RKO (cell line): ENCODE data around the gene MAP3K20.
"Not testable (repeated sequence)": the region's sequence is repeated elsewhere in the genome, so short reads cannot be mapped to it uniquely, and the experiment has no call there.

Experiments used
- DNase-seq: peaks from one replicate; pipeline ENCODE4 v3.0.0-alpha.2; 2016; ENCODE audit warnings: low spot score

The MAP3K20 gene

DNA sequence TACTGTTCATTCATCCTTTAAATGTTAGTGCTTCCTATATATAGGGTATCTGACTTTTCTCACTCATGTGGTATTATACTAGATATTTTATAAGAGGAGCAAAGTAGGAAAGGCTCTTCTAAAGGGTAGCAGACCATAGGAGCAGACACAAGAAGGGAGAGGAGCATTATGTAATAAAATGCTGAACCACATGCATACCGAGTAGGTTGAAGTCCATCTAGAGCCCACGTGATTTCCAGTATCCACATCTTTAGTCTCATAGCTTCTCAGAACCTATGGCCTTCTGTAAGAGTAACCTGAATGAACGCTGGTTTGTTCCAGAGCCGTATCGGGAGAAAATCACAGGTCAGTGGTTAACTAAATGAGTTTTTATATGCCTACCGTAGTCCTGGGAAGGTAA is 85.9 kb downstream of the MAP3K20 start:
- DNase-seq, result no peak

DNA sequence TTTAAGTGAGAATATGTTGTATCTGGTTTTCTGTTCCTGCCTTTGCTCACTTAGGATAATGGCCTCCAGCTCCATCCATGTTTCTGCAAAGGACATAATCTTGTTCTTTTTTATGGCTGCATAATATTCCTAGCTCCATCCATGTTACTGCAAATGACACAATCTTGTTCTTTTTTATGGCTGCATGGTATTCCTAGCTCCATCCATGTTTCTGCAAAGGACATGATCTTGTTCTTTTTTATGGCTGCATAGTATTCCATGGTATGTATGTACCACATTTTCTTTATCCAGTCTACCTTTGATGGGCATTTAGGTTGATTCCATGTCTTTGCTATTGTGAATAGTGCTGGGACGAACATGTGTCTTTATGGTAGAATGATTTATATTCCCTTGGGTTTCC is 87.7 kb downstream of the MAP3K20 start:
- DNase-seq, result not testable (repeated sequence)

DNA sequence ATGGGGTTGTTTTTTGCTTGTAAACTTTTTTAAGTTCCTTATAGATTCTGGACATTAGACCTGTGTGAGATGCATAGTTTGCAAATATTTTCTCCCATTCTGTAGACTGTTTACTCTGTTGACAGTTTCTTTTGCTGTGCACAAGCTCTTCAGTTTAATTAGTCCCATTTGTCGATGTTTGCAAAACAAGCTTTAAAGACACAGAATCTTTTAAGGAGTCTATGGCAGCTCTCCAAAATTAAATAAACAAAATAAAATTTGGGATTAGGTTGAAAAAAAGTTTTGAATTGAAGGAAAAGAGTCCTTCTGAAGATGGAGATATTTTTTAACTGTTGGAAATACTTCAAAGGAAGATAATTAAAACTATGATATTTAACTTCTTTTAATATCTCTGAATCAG is 88.8 kb downstream of the MAP3K20 start:
- no peak for DNase-seq

DNA sequence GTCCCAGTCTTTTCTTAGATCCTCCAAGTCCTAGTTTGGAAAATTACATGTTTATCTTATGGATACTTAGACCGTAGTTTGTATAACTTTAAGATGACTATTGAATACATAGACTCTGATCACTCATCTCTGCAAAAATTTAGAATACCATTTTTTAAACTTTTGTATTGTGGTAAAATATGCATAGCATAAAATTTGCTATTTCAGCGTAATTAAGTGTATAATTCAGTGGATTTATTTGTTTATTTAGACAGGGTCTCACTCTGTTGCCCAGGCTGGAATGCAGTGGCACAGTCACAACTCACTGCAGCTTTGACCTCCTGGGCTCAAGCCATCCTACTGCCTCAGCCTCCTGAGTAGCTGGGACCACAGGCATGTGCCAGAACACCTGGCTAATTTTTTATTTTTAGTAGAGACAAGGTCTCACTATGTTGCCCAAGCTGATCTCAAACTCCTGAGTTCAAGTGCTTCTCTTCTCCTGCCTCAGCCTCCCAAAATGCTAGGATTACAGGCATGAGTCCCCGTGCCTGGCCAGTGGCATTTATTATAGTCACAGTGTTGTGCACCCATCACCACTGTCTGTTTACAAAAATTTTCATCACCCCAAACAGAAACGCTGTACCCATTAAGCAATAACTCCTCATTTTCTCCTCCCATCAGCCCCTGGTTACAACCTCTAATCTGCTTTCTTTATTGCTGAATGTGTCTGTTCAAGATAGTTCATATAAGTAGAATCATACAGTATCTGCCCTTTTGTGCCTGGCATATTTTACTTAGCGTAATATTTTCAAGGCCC is 90.0 kb downstream of the MAP3K20 start:
- DNase-seq, result no peak

DNA sequence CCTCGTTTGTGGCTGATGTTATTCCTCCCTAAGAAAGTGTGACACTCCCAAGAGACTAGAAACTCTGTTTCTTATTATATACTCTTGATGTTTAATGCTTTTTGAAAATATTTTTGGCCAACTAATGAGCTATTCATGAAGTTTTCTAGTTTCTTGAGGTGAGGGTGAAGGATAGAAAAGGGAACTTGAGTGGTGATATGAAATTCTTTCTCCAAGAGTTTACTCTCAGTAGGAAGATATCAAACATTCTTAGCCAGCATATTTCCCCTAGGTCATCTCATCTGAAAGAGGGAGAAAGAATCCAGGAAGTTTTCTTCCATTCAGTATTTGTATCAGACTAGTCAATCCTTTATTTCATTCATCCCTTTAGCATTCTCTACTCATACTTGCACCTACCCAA is 95.7 kb downstream of the MAP3K20 start:
- DNase-seq, result no peak

DNA sequence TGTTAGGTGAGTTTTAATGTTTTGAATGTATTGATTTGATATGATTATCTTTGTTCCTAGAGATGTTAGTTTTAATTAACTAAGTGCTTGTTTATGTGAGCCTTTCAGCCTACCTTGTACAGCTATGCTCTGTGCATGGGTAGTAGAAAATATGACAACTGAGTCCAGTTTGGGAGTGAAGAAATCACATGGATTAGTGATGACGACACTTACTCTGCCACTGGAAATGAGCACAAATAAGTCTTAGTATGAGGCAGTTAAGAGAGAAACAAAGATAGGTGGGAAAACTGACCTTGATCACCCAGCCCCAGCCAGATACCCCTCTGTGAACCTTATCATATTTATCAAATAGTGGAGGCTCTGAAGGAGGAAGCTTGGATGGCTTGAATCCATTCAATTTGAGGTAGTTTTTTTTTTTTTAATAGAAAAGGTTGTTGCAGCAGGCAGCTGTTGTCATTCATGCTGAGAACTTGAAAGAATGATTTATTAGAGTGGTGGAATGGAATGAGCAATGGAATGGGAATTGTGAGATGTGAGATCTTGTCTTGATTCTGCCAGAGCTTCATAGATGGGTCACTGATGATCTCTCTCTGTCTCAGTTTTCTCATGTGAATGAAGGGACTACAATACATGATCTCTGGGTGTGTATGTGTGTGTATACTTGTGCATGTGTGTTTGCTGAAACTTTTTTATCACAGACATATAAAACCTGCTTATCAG is 96.4 kb downstream of the MAP3K20 start:
- no peak for DNase-seq

DNA sequence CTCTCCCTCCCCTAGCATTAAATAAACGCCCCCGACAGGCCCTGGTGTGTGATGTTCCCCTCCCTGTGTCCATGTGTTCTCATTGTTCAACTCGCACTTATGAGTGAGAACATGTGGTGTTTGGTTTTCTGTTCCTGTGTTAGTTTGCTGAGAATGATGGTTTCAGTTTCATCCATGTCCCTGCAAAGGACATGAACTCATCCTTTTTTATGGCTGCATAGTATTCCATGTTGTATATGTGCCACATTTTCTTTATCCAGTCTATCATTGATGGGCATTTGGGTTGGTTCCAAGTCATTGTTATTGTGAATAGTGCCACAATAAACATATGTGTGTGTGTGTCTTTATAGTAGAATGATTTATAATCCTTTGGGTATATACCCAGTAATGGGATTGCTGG is 98.7 kb downstream of the MAP3K20 start:
- DNase-seq, result not testable (repeated sequence)

DNA sequence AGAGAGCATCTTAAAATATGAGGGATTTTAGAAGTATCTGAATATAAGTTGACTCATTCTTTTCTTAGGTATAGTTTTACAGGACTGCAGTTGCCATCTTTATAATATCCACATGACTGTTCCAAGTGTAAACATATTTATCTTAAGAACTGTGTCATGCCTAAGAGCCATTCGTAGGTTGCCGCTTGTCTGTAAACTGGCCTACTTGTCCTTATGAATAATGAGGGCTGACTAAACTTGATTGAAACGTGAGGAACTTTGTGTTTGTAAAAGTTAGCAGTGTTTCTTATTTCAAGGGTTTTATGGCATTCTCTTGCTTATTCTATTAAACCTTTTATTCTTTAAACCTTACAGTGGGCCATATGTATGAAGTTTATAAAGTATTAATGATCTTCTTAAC is 99.6 kb downstream of the MAP3K20 start:
- peak; percentile 4 for DNase-seq

DNA sequence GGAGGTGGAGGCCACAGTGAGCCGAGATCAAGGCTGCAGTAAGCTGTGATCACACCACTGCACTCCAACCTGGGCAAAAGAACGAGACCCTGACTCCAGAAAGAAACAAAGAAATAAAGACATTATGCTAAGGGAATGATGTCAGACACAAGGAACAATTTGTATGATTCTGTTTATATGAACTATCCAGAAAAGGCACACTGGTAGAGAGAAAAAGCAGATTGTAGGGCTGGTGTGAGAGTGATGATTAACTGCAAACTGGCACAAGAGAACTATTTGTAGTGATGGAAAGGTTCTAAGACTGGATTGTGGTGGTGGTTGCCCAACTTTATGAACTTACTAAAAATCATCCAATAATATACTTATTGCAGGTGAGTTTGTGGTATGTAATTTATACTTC is 106.3 kb downstream of the MAP3K20 start:
- DNase-seq, result no peak

DNA sequence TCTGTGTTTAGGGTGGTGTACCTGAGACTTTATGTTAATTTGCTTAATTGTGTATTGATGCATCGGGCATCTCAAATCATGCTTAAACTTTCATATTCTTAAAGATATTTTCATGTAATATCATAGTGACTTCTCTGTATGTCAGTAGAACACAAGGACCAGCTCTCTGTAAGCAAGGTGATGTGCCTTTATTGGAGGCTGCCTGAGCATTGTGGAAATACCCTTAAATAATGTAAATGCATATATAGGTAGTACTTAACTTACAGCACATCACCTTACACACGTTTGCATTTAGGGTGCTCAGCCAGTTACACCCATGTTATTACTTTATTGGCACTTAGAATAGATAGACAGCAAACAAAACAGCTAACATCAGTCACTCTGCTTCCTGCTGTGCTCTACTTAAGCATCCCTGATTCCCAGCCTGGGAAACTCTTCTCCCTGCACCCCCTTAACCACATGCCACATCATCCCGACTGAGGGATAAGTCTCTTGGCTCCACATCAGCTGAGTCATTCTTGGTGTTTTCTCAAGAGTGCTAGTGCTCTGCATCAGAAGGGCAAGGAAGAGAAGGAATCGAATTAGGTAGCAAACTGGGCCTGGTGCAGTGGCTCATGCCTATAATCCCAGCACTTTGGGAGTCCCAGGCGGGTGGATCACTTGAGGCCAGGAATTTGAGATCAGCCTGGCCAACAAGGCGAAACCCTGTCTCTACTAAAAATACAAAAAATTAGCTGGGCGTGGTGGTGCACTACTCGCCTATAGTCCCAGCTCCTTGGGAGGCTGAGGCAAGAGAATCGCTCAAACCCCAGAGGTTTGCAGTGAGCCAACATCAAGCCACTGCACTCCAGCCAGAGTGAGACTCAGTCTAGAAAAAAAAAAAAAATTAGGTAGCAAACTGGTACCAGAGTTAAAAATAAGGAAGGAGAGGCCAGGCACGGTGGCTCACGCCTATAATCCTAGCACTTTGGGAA is 108.7 kb downstream of the MAP3K20 start:
- DNase-seq, result peak; percentile 90

DNA sequence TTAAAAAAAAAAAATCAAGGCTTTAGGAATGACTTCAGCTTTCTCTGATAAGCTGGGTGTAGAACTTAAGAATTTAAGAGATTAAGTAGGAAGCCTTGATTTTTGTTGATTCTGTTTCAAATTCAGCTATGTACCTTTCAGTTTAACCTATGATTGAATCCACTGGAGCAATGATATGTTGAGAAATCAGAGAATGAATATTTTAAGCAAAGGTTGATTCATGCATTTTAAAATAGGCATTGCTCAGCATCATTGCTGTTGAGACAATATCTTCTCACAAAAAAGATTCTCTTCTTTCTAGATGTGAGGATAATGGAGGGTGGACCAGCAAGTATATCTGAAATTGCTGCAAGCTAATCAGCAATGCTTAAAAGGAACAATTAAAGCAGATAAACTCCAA is 109.8 kb downstream of the MAP3K20 start:
- DNase-seq, result no peak

DNA sequence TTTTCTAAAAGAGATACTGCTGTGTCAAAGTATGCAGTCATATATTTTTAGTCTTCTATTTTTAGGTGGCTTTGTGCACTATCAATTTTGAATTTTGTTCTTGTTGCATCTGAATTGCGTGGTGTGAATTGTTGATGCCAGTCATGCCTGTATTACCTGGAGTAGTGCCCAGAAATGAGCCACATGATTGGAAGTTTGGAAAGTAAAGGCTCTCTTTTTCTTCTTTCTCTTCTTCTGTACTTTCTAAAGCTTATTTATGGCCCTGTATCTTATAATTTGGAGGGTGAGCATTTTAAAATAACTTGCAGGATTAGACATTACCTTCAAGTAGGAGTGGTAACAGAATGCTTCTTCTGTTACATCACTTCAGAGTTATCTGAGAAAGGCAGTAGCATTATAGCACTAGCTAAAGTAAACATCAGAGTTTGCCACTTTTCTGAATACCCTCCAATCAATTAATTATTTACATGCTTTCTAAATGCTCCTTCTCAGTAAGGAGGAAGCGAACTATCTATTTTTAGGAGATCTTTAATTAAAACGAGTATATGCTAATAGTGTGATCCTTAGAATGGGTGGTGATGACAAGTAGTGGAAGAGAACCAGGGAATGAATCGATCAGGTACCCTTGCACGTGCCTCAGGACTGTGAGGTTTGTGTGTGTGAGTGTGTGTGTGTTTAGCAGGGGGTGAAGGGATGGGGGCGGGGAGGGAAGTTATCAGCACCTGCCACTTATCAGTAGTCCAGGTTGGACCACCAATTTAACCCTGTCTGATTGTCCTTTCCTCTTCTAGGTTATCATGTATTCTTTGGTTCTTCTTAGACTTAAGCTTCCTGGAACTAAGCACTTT is 112.5 kb downstream of the MAP3K20 start:
- DNase-seq, result no peak

DNA sequence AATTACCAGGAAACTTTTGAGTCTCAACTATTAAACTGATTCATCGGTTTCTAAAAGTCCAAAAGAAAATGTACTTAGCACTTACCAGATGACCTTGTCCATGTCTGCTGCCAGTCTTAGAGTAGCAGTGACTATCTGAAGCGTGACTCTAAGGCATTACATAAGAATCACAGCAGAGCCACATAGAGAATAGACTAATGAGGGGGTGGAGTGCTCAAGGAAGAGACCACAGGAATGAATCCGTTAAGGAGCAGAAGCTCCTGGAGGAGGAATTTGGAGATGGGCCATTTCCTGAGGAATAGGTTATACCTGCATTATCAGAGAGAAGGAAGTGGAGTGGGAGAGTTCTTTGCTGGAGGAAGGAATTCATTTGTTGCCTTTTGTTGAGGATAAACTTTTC is 116.0 kb downstream of the MAP3K20 start:
- no peak for DNase-seq

DNA sequence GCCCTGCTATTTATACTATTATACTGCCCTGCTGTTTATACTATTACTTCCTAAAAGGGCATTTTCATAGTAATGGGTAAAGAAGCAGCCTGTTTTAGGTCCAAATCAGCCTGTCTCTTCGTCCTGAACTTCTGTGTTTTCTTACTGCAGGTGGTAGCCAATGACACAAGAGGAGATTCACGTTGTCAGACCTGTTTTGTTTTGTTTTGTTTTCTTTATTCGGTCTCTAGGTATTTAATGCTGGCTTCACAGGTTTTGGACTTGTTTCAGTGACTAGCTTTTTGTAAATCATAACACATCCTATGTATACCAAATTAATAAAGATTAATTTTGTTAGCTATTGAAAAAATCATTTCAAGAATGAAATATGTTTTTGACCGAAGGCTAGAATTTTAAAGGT is 116.4 kb downstream of the MAP3K20 start:
- no peak for DNase-seq

DNA sequence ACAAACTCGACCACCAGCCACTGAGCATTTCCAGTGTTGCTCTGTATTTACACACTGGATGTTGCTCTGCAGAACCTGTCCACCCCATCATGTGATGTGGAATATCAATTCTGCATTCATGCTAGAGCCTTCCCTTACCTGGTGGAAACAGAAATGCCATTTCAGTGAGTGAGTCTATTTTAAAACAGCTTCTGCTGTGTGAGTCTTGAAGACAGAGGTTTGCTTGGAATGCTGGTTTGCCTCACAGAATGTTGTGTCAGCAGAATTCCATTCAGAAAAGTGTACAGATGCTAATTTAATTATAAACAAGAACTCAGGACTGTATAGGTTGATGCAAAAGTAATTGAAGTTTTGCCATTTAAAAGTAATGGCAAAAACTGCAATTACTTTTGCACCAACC is 118.3 kb downstream of the MAP3K20 start:
- DNase-seq, result no peak

DNA sequence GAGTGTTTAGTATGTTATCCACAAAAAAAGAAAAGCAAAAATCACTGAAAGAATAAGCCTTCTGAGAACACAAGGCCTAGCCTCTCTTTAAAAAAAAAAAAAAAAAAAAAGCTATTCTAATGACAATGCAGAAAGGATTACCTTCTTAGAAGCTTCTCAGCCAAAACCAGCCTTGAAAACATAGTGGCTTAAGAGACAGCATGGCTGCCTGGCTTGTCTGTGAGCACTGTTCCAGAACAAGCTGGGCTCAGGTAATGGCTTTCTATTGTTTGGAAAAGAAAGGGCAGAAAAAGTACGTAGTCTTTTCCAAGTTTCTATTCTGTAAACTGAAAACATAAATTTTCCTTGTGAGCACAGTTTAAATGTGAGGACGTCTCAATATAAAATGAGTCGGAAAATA is 119.5 kb downstream of the MAP3K20 start:
- no peak for DNase-seq

DNA sequence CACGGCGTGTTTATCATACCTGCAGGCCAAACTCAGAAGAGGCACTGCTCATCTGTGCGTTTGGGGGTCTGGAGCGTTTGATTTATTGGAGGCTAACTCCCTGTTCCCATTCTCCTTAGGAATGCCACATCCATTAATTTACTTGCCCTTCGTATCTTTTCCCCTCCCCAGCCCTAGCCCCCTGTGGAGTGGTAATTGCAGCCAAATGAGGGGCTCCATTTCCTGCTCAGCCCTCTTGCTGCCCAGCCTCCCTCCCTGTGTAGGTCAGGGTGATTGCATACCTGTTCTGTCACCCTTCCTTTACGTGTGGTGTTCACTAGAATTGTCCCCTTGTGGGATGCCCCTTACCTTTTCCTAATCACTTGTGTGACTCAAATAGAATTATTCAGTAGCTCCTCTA is 120.4 kb downstream of the MAP3K20 start:
- DNase-seq, result no peak

DNA sequence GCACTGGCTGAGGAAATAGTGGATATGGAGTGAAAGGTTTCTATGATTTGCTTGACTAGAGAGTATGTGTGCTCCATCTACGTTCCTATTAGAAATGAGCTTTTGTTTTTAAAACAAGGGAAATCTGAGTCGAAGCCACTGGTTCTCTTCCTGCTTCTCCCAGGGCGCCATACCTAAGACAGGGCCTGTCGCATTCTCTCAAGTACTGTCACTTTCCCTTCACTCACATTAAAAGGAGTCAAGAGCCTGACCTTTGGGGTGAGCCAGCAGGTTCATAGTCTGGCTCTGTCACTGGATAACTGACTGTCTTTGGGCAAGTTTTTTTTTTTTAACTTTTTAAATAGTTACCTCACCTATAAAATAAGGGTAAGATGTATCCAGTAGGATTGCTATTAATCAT is 121.0 kb downstream of the MAP3K20 start:
- DNase-seq, result no peak

DNA sequence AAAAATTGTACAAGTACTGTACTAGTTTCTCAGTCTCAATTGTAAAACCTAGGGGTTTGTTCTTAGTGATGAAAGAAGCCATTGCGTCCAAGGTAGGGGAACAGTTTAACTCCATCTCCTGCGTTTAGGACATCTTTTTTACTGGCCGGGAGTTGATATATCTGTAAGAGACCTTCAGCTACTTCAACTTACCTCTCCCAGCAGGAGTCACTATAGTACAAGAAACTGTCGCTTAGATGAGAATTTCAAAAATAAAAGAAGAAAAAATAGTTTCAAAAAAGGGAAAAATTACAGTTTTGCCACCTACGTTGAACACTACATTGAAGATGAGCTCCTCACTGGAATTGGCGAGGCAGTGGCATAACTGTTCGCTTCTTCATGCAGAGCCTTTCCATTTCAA is 122.7 kb downstream of the MAP3K20 start:
- no peak for DNase-seq

DNA sequence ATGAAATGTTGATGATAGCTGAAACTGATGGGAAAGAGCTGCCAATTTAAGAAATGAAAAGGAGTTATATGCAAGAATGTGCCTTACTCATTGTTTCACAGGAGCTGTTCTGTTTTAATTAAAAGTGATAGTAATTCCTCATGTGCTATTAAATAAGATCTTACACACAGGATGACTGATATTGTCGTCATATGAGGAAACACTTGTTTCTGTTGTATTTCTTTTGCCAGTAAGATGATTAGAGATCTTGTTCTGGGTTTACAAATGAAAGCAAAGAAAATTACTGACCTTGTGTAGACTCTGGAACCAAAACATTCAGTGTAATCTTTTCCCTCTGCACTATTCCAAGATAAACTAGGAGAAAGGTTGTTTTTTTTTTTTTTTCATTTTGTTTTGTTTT is 123.6 kb downstream of the MAP3K20 start:
- no peak for DNase-seq

DNA sequence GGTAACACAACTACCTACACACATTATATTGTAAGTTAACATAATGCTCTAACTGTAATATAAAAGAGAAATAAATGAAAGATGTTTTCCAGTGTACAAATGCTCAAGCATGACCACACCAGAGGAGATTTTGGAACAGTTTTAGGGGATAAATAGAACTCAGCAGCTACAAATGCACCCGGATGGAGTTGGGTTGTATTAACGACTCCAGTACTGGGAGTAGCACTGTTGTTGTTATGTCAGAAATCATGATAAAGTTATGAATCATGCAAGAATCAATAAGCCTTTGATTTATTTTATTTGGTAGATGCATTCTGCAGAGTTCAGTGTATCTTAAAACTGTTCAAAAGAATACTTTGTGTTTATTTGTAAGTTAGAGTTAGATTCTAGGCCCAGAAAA is 126.9 kb downstream of the MAP3K20 start:
- no peak for DNase-seq

DNA sequence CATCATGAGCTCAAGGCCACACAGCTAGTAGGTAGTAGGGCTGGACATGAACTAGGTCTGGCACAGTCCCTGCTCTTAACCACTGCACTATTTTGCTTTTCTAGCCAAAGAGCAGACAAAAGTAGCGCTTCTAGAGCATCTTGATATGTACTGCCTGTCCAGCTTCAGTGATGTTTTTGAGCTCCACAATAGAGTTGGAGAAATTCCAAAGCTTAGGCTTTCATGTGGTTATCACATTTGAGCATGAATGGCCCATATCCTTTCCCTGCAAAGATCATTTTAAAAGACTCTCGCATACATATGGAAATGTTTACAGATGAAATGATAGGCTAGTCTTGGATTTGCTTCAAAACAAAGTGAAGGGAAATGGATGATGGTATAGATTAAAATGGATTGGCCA is 128.7 kb downstream of the MAP3K20 start:
- no peak for DNase-seq
